SJSA1 (cell line): ENCODE measurements around the gene FSTL4. TPM values are rescaled to one million over a fixed set of nuclear protein-coding genes. Genes with fewer than 3 reads are reported as not detected.

Source experiments
- DNase-seq, 2 experiments: peaks; one replicate each; pipeline ENCODE4 v3.0.0-alpha.2; 2015 to 2020; ENCODE audit warnings: low spot score in 2 of 2, low read depth in 1 of 2
- H3K27ac ChIP-seq: fragments of 250-450 bp; sonication (Bioruptor Pico); 2 replicates; pipeline ENCODE4 v1.5.1; 2020; ENCODE audit warnings: mild to moderate bottlenecking, moderate library complexity
- H3K27me3 ChIP-seq: fragments of 250-450 bp; sonication (Bioruptor Pico); replicated peaks from 2 replicates; pipeline ENCODE4 v1.5.1; 2020; ENCODE audit warnings: mild to moderate bottlenecking, moderate library complexity
- H3K36me3 ChIP-seq: fragments of 250-450 bp; sonication (Bioruptor Pico); 2 replicates; pipeline ENCODE4 v1.5.1; 2020; ENCODE audit warnings: mild to moderate bottlenecking
- H3K4me1 ChIP-seq: fragments of 250-450 bp; sonication (Bioruptor Pico); replicated peaks from 2 replicates; pipeline ENCODE4 v1.6.1; 2021; ENCODE audit warnings: mild to moderate bottlenecking
- H3K4me3 ChIP-seq: fragments of 250-450 bp; sonication (Bioruptor Pico); 2 replicates; pipeline ENCODE4 v1.5.1; 2020; ENCODE audit warnings: mild to moderate bottlenecking
- H3K9me3 ChIP-seq: fragments of 250-450 bp; sonication (Bioruptor Pico); replicated peaks from 2 replicates; pipeline ENCODE4 v1.5.1; 2020; ENCODE audit warnings: mild to moderate bottlenecking
- total RNA-seq: library from RNA; depleted of rRNA; stranded (reverse); fragments of >200 nt; shearing (Covaris generic); gene quantifications from 2 replicates; pipeline ENCODE4 v1.2.3, GENCODE V29; 2014

The FSTL4 gene
- total RNA-seq, 1 experiment from 2014 or later, result 2.1 TPM

DNA sequence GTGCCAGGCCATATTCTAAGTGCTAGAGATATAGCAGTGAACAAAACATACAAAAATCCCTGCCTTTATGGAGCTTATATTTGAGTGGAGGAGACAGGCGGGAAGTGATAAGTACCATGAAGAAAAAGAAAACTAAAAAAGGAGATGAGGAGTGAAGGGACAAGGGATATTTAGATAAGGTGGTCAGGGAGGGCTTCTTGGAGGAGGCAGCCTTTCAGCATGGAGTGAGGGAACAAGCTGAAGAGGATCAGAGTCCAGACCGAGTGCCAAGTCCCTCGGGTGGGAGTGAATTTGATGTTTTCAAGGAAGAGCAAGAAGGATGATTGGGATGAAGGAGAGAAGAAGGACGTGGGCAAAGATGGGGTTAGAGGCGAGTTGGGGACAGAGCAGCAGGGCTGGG lies 190.5 kb downstream of the FSTL4 start:
- Histone ChIP-seq H3K4me3 (no peak overlapping the region), H3K36me3 (no peaks in the 10 kb centered on the region), H3K9me3 (no peaks in the 10 kb centered on the region), H3K27ac (no peak overlapping the region), H3K4me1 (peaks cover 6% of the 10 kb centered on the region; the same call in 1 of the 2 replicates), H3K27me3 (peaks cover 26% of the 10 kb centered on the region)
- no peak for DNase-seq

DNA sequence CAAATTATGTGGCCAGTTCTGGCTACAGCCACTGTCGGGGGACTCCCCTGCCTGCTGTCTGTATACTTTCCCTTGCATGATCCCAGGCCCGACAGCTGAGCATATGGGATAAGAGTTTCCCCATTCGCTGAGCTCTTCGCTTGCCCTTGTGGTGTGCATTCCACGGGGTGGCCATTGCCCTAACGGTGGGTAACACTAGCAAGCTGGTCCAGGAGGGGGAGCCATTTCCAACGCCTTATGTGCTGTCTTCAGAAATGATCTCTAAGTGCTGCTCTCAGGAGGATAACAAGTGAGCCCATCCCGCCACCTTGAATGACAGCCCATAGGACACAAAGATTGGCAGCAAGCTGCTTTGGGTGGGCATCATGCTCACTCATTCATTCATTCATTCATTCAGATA lies 190.9 kb downstream of the FSTL4 start:
- H3K36me3 ChIP-seq, result no peaks in the 10 kb centered on the region
- DNase-seq, result peak; percentile 19 to 55
- no peak overlapping the region for H3K27ac ChIP-seq
- H3K9me3 ChIP-seq, result no peaks in the 10 kb centered on the region
- peaks cover 6% of the 10 kb centered on the region; the same call in 1 of the 2 replicates for H3K4me1 ChIP-seq
- no peak overlapping the region for H3K4me3 ChIP-seq
- H3K27me3 ChIP-seq, result peaks cover 30% of the 10 kb centered on the region

DNA sequence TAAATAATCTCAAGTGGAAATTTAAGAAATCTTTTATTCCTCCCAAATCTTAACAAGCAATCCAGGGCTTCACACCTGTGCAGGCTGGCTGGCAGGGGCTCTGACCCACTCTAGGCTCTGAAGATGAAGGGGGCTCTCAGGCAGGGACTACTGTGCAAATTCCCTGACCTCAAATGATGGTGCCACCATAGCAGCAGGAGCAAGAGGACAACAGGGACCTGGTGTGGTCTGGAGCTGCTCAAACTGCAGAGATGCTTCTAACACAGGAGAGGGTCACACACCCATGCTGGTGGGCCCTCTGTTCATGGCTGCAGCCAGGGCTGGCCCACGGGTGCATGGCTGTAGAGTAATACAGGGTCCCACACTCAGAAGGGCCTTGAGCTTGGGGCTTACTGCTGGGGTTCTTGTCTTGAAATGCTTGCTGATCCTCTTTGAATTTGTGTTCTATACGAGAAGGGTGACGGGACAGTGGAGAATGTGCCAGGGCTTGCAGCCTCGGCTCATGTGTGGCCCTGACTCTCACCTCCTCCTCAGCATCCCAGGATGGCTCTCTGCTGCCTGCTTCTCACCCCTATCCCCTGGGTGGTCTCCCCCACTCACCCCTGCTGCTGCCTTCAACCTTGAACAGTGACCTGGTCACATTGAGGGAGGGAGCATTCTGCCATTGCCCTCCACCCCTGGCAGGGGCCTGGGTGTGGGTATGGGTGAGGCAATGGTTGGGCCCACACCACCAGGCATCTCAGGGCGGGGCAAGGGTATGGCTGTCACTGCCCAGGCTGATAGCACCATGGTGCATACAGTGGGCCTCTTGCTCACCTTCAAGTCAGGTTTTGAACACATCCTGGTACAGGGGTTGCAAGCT lies 191.7 kb downstream of the FSTL4 start:
- Histone ChIP-seq H3K27ac (no peak overlapping the region), H3K4me1 (peaks cover 6% of the 10 kb centered on the region; the same call in 1 of the 2 replicates), H3K9me3 (no peaks in the 10 kb centered on the region), H3K27me3 (peaks cover 37% of the 10 kb centered on the region), H3K36me3 (no peaks in the 10 kb centered on the region), H3K4me3 (no peak overlapping the region)
- DNase-seq, result peak in 1 of 2 experiments; percentile 41

DNA sequence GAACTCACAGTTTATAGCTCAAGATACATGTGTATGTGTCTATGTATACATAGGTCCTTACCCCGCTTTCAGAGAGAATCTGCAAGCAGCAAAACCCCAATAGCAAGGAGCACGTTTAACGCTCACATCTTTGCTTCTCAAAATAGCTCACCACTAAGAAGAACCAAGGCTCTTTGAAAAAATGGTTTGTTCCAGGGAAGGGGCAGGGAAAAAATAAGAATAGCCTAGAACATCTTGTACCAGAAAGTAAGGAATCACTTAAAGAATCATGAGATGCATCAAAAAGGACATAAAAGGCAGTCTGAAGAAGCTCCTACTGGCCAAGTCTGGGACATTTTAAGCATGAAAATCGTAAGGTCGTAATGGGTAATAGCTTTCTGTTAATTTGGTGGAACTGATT lies 196.4 kb downstream of the FSTL4 start:
- Histone ChIP-seq H3K4me1 (peaks cover 3% of the 10 kb centered on the region; the same call in 1 of the 2 replicates), H3K4me3 (no peak overlapping the region), H3K27ac (no peak overlapping the region), H3K27me3 (peaks cover 44% of the 10 kb centered on the region), H3K36me3 (no peaks in the 10 kb centered on the region), H3K9me3 (no peaks in the 10 kb centered on the region)
- no peak for DNase-seq

DNA sequence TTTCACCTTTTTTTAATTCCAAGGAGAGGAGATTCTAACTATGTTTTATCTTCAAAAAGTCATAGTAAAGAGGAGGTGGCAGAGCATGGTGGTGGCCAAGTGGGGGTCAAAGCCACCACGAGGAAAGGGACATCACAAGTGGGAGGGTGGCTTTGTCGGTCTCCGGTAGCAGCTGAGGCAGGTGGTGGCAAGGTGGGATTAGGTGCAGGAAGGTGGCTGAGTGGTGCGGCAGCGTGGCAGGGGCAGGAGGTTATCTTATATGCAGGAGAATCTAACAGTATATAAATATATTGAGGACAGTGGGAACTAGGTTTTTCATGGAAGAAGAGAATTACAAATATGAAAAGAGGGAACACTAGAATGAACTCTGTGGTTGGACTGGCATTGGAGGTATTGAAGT lies 196.8 kb downstream of the FSTL4 start:
- no peak overlapping the region for H3K4me3 ChIP-seq
- no peaks in the 10 kb centered on the region for H3K36me3 ChIP-seq
- peak in 1 of 2 experiments; percentile 40 for DNase-seq
- no peak overlapping the region for H3K27ac ChIP-seq
- peaks cover 3% of the 10 kb centered on the region; the same call in 1 of the 2 replicates for H3K4me1 ChIP-seq
- H3K9me3 ChIP-seq, result no peaks in the 10 kb centered on the region
- peaks cover 48% of the 10 kb centered on the region for H3K27me3 ChIP-seq

DNA sequence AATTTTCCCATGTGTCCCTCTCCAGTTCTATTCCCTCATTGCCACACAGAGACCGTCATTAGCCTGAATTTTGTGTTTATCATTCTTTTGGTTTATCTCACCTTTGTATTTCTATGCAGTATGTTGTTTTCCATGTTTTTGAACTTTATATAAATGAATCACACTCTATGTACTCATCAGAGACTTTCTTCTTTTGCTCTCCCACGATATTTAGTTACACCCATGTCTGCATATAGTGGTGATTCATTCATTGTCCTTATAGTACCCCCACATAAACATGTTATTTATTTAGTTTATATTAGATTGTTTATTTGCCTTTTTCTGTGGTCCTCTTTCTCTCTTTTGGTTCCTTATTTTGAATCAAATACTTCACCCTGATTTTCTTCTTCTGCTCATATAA lies 199.7 kb downstream of the FSTL4 start:
- peaks cover 3% of the 10 kb centered on the region; the same call in 1 of the 2 replicates for H3K4me1 ChIP-seq
- peaks cover 42% of the 10 kb centered on the region for H3K27me3 ChIP-seq

DNA sequence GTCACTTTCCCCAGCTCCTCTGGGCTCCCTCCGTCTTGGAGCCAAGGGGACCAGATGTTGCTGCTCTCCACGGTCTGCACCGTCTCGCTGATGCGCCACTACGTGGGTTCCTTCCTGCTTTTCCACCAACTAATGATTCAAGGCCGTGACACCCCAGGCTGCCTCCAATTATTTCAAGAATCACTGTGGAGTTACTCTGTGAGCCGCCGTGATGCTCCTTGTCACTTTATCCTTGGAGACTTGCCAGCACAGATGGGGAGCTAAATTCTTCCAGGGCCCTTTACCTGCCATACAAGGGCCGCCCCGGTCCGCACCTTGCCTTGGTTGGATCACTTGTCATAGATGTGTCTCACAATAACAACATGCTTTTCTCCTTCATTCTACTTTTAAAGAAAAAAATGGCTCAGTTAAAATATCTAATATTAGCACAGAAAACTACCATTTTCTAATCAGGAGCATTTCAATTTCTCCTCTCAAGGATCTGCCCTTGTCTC lies 202.0 kb downstream of the FSTL4 start:
- peak in 1 of 2 experiments; percentile 43 for DNase-seq
- H3K4me3 ChIP-seq, result no peak overlapping the region
- peaks cover 3% of the 10 kb centered on the region; the same call in 1 of the 2 replicates for H3K4me1 ChIP-seq
- H3K36me3 ChIP-seq, result no peaks in the 10 kb centered on the region
- H3K27me3 ChIP-seq, result peaks cover 29% of the 10 kb centered on the region
- no peak overlapping the region for H3K27ac ChIP-seq
- H3K9me3 ChIP-seq, result no peaks in the 10 kb centered on the region

More for the DNA sequence above, 199.7 kb downstream of the FSTL4 start:
- Histone ChIP-seq H3K36me3 (no peaks in the 10 kb centered on the region), H3K27ac (no peak overlapping the region), H3K4me3 (no peak overlapping the region), H3K9me3 (no peaks in the 10 kb centered on the region)
- DNase-seq, result peak in 1 of 2 experiments; percentile 31

DNA sequence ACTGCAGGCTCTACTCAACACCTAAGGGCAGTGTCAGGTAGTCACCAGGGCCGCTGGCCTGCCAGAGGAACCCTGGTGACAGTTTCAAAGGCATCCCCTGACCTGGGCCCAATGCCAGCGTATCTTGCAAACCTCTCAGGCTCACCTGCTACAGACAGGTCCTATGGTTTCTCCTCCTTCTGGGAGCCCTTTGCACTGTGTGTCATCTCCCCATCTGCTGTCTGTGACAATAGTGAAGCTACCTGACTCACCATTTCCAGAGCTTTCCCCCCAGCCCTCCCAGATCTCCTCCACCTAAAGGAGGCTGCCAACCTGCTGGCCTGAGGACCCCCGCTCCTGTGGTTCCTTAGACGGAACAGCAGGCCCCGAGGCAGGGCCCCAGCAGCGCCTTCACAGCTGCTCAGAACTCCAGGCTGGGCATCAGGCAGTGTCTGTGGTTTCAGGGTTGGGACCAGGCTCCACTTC lies 203.1 kb downstream of the FSTL4 start:
- H3K36me3 ChIP-seq, result no peaks in the 10 kb centered on the region
- H3K27me3 ChIP-seq, result peaks cover 25% of the 10 kb centered on the region
- peak in 1 of 2 experiments; percentile 44 for DNase-seq

DNA sequence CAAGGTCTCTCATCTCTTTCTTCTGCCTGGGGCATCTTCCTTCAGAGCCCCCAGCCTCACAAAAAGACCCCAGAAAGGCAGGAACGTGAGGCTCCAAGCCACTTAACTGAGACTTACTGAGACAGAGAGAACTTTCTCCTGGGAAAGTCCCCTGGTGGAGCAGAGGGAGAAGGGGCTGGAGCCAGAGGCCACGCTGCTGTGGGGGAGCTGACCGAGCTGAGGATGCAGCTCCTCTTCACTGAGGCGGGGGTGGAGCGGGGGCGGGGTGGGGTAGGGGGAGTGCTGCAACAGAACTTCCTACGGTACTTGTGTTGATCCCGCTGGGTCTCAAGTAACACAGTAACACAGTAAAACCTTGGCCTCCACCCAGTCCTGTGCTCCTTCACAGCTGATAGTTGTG lies 204.0 kb downstream of the FSTL4 start:
- peaks cover 3% of the 10 kb centered on the region; the same call in 1 of the 2 replicates for H3K4me1 ChIP-seq
- peaks cover 21% of the 10 kb centered on the region for H3K27me3 ChIP-seq
- no peaks in the 10 kb centered on the region for H3K36me3 ChIP-seq
- DNase-seq, result no peak
- no peak overlapping the region for H3K4me3 ChIP-seq
- no peaks in the 10 kb centered on the region for H3K9me3 ChIP-seq
- H3K27ac ChIP-seq, result no peak overlapping the region

More for the DNA sequence above, 203.1 kb downstream of the FSTL4 start:
- H3K27ac ChIP-seq, result no peak overlapping the region
- H3K4me1 ChIP-seq, result peaks cover 3% of the 10 kb centered on the region; the same call in 1 of the 2 replicates
- no peaks in the 10 kb centered on the region for H3K9me3 ChIP-seq
- H3K4me3 ChIP-seq, result no peak overlapping the region

DNA sequence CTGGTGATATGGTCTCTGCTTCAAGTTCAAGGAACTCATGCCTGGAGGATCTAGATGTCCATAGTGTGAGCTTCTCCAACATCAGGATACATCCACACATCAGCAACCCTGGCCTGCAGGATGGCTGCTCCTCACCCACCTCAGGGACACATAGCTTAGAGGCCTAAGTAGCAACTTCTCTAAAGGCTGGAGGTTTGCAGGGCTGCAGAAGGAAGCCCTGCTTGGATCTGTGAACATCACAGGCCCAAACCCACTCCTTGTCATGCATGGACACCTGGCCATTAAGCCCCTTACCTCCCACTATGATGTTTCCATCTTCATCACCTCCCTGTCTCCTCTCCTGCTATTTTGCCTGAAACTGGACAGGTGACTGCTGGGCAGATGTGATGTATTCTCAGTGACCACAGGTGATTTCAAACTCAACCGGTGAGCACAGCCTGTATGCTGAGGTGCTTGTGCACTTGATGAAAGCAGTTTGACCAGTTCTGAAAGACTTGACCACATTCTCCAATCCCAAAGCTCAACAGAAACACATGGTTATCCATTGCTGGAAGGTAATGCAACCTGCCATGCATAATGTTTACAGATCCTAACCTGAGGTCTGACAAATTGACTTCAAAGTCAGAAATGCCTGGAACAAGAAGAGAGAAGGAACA lies 205.2 kb downstream of the FSTL4 start:
- Histone ChIP-seq H3K27ac (no peak overlapping the region), H3K9me3 (no peaks in the 10 kb centered on the region), H3K4me3 (no peak overlapping the region), H3K36me3 (no peaks in the 10 kb centered on the region), H3K4me1 (no peaks in the 10 kb centered on the region; the same call in 1 of the 2 replicates), H3K27me3 (peaks cover 17% of the 10 kb centered on the region)
- DNase-seq, result no peak

DNA sequence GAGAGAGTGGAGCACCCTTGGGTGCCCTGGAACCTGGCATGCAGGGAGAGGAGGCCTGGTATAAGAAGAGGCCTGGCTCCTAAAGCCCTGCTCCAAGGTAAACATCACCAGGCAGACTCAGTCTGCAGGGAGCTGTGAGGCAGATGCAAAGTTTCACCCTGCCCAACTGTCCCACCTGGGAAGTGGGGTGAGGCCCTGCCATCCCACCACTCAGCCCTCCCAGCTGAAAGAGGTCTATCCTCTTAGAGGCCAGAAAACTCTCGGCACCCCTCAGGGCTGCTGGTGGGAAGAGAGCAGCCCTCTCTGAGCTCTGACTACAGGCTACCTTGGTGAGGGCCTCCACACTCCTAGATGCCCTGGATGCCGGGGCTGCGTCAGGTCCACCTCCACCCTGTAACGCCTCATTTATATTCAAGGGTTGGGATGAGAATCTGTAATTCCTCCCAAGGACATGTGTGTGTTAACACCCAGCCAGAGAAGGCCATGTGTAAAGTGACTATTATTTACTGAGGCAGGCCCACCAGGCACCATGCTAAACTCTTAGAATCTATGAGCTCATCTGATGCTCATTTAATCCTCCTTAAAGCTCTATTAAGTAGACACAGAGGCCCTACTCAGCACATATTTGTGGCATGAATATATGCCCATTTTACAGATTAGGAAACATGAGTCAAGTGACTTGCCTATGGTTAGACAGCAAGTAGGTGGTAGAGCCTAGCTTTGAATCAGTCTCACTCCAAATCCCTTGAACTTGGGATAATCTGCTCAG lies 205.9 kb downstream of the FSTL4 start:
- no peak overlapping the region for H3K27ac ChIP-seq
- no peaks in the 10 kb centered on the region; the same call in 1 of the 2 replicates for H3K4me1 ChIP-seq
- H3K27me3 ChIP-seq, result peaks cover 17% of the 10 kb centered on the region
- H3K4me3 ChIP-seq, result no peak overlapping the region
- no peaks in the 10 kb centered on the region for H3K9me3 ChIP-seq
- no peaks in the 10 kb centered on the region for H3K36me3 ChIP-seq
- peak in 1 of 2 experiments; percentile 39 for DNase-seq

DNA sequence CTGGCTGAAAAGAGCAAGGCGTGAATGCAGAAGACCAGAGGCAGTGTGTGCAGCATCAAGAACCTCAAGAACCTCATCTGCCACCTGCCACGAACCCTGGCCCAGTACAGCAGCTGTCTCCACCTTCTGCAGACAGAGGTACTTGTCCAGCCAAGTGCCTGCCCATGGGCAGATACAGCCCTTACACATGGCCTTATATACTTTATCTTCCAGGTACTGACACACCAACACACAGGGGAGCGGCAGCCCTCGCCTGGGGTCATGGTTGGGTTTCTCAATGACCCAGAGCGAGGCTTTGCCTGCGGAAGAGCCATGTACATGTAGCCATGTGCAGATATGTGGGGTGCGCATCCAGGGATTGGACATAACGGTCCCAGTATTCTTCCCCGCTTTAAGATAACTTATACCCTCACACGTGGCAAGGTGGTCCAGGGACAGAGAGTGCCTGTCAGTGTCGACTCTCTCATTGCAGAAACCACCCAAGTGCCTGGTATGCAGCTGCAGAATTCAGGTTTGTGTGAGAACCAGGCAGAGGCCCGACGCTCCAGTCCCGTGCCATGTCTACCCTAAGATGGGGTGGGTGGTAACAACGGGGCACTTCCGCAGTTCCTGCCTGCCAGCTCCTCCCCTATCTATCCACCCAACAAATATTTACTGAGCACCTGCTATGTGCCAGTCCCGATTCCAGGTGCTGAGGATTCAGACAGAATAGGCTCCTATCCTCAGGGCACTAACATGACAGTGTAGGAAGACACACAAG lies 206.9 kb downstream of the FSTL4 start:
- Histone ChIP-seq H3K9me3 (no peaks in the 10 kb centered on the region), H3K27me3 (peaks cover 8% of the 10 kb centered on the region; the same call in 1 of the 2 replicates), H3K27ac (no peak overlapping the region), H3K4me3 (no peak overlapping the region), H3K4me1 (no peaks in the 10 kb centered on the region; the same call in 1 of the 2 replicates), H3K36me3 (no peaks in the 10 kb centered on the region)
- no peak for DNase-seq
